HAP-1 (cell line): ENCODE data around the gene SMARCE1.
A peak's percentile ranks its signal among the peaks of the same experiment; 100 is the strongest.

Experiments used
- DNase-seq, 2 experiments: peaks; one replicate each; pipeline ENCODE4 v3.0.0-alpha.2; 2016 to 2020; ENCODE audit warnings: low spot score in 2 of 2
- H3K27me3 ChIP-seq: fragments of 250-450 bp; sonication (Bioruptor Pico); 2 replicates; pipeline ENCODE4 v1.5.1; 2020; ENCODE audit warnings: low read depth, mild to moderate bottlenecking, moderate library complexity
- H3K36me3 ChIP-seq: fragments of 250-450 bp; sonication (Bioruptor Pico); replicated peaks from 2 replicates; pipeline ENCODE4 v1.5.1; 2020; ENCODE audit warnings: mild to moderate bottlenecking
- H3K4me1 ChIP-seq: fragments of 250-450 bp; sonication (Bioruptor Pico); 2 replicates; pipeline ENCODE4 v1.5.1; 2020; ENCODE audit warnings: mild to moderate bottlenecking
- H3K4me3 ChIP-seq: fragments of 250-450 bp; sonication (Bioruptor Pico); 2 replicates; pipeline ENCODE4 v1.5.1; 2020; ENCODE audit warnings: mild to moderate bottlenecking, moderate library complexity
- H3K9me3 ChIP-seq: fragments of 250-450 bp; sonication (Bioruptor Pico); 2 replicates; pipeline ENCODE4 v1.5.1; 2020; ENCODE audit warnings: mild to moderate bottlenecking, moderate library complexity
- in situ Hi-C: fragments of 300-500 bp; cut with MboI; formaldehyde crosslinking; loops from 3 replicates; pipeline ENCODE4 v1.14.3; 2020; ENCODE audit warnings: low sequenced_read_pairs, inconsistent platforms, mixed read lengths

Gene SMARCE1

DNA sequence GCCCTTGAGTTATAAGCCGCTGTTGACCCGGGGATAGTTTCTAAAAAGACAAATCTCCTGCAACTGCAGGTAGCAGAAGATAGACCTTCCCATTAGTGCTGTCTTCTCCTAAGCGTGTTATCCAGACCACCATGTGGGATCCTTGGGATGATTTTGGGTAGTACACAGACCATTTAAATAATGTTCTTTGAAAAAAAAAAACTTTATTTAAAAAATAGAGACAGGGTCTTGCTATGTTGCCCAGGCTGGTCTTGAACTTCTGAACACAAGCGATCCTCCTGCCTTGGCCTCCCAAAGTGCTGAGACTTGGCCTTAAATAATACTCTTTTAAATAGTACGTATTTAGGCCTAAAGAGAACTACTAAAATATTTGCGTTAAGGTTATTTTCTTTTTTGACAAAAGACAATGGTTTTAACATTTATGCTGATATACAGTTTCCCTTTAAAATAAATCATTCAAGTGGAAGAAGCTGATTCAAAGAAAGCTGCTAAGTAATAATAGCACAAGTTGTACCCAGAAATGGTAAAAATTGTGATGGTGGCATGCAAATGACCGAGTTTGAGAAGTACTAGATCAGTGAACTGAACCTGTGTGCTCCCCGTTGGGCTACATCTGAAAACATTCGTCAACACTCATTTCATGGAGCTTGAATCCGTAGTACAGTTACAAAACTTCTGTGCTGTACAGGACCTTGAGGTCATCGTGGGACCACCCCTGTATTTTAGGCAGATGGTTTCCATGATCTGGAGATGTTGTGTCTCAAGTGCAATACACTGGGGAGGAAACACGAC lies 24.0 kb downstream of the SMARCE1 start:
- in situ Hi-C loops, result loop anchor here (25.0 kb wide), 1 partner anchor 1039 kb away; no protein-coding TSS in a partner anchor
- H3K9me3 ChIP-seq, result no peaks in the 10 kb centered on the region
- no peaks in the 10 kb centered on the region for H3K27me3 ChIP-seq
- no peak overlapping the region for H3K4me3 ChIP-seq
- no peak for DNase-seq
- peaks cover 26% of the 10 kb centered on the region for H3K4me1 ChIP-seq
- 0 out of 2 replicates have a peak, but pooled peaks cover 5% of the 10 kb centered on the region for H3K36me3 ChIP-seq

GRCh38 chr17:40622509-40622928 lies 25.1 kb downstream of the SMARCE1 start:
- H3K9me3 ChIP-seq, result no peaks in the 10 kb centered on the region
- no peaks in the 10 kb centered on the region for H3K27me3 ChIP-seq
- no peaks in the 10 kb centered on the region for H3K36me3 ChIP-seq
- peaks cover 26% of the 10 kb centered on the region for H3K4me1 ChIP-seq
- no peak overlapping the region for H3K4me3 ChIP-seq
- in situ Hi-C loops, result loop anchor here (25.0 kb wide), 1 partner anchor 1040 kb away; no protein-coding TSS in a partner anchor
- no peak for DNase-seq

DNA sequence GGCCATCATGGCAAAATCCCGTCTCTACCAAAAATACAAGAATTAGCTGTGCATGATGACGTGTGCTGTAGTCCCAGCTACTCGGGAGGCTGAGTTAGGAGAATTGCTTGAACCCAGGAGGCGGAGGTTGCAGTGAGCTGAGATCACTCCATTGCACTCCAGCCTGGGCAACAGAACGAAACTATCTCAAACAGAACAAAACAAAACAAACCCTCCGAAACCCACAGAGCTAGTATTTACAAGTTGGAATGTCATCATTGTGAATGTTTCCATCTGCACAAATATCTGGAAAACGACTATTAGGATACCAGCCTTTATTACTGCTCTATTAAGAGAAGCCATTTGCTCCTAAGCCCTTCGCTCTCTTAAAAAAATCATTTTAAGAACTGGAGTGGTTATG lies 26.0 kb downstream of the SMARCE1 start:
- Histone ChIP-seq H3K4me3 (no peak overlapping the region), H3K4me1 (peaks cover 26% of the 10 kb centered on the region), H3K9me3 (no peaks in the 10 kb centered on the region), H3K36me3 (no peaks in the 10 kb centered on the region), H3K27me3 (no peaks in the 10 kb centered on the region)
- in situ Hi-C loops, result loop anchor here (25.0 kb wide), 1 partner anchor 1041 kb away; no protein-coding TSS in a partner anchor
- DNase-seq, result no peak

GRCh38 chr17:40621019-40621418 lies 26.6 kb downstream of the SMARCE1 start:
- Histone ChIP-seq H3K27me3 (no peaks in the 10 kb centered on the region), H3K4me1 (peaks cover 22% of the 10 kb centered on the region), H3K9me3 (no peaks in the 10 kb centered on the region), H3K4me3 (no peak overlapping the region), H3K36me3 (no peaks in the 10 kb centered on the region)
- in situ Hi-C loops, result loop anchor here (25.0 kb wide), 1 partner anchor 1041 kb away; no protein-coding TSS in a partner anchor
- no peak for DNase-seq

DNA sequence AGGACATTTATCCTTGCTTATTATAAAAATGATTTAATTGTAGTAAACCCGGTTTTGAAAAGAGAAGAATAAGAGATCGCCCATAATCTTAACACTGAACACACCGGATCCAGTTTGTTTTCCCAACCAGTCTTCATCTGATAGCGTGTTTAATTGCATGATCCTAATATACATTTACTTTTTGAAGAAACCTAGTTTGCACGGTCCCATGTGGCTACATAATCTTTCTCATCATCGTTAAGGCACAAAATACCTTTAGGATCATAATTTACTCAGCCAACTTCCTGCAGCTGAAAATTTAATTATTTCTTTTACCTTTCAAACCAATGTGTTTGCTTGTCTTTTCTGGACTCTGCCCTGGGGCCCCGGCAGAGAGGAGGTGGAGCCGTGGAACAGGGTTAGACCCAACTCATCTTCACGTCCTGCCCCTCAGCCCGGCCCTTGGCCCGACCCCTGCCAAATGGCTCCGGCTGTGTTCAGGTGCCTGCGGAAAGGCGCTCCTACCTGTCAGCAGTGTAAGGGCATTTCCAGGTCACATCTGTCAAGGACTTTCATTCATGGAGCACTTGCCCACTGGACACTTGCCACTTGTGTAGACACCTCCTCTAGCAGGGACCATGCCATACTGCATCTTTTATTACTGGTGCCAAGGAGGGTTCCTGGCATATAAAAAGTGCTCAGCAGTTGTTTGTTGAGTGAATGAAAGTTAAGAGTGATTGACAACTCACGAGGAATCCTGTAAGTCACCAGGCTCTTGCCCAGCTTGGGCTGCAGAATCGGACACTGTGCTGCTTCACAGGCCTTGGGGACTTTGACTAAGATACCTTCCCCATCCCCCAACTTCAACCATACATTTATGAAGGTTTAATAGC lies 28.6 kb downstream of the SMARCE1 start:
- H3K36me3 ChIP-seq, result no peaks in the 10 kb centered on the region
- no peak overlapping the region for H3K4me3 ChIP-seq
- DNase-seq, result no peak
- no peaks in the 10 kb centered on the region for H3K27me3 ChIP-seq
- H3K4me1 ChIP-seq, result peaks cover 2% of the 10 kb centered on the region
- in situ Hi-C loops, result loop anchor here (5.0 to 25.0 kb wide), 2 partner anchors 173 to 1043 kb away; no protein-coding TSS in a partner anchor
- no peaks in the 10 kb centered on the region for H3K9me3 ChIP-seq

DNA sequence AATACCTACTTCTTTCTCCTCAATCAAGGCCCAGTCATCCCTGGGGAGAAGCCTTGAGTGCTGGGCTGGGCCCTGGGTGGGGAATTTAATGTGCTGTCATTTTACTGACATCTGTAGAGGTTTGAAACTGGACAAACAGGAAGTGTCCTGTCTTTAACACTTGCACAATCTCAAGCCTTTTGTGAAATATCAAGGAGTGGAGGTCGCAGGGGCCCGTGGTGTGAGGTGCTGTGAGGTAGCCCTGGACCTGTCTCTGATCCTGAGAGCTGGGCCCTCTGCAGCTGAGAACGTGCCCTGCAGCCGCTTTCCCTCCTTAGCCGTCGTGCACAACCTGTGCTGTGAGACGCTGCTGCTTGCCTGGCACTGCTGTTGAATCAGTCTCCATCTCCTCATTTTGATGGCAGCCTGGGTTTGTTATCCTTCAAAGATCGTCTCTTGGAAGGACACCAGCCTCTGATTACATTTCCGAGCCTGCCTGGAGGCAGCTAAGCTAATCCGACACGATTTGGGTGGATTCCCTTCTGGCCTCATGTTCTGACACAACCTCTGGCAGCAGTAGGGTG lies 29.9 kb downstream of the SMARCE1 start:
- H3K27me3 ChIP-seq, result 0 out of 2 replicates have a peak, but pooled peaks cover 10% of the 10 kb centered on the region
- peak in 1 of 2 experiments; percentile 18 for DNase-seq
- in situ Hi-C loops, result loop anchor here (5.0 to 25.0 kb wide), 2 partner anchors 175 to 1045 kb away; no protein-coding TSS in a partner anchor
- H3K4me3 ChIP-seq, result no peak overlapping the region
- H3K9me3 ChIP-seq, result no peaks in the 10 kb centered on the region
- no peaks in the 10 kb centered on the region for H3K4me1 ChIP-seq
- no peaks in the 10 kb centered on the region for H3K36me3 ChIP-seq

GRCh38 chr17:40616592-40616991 lies 31.0 kb downstream of the SMARCE1 start:
- no peaks in the 10 kb centered on the region for H3K36me3 ChIP-seq
- DNase-seq, result no peak
- in situ Hi-C loops, result loop anchor here (5.0 to 25.0 kb wide), 2 partner anchors 176 to 1046 kb away; no protein-coding TSS in a partner anchor
- H3K4me3 ChIP-seq, result no peak overlapping the region
- 0 out of 2 replicates have a peak, but pooled peaks cover 10% of the 10 kb centered on the region for H3K27me3 ChIP-seq
- no peaks in the 10 kb centered on the region for H3K9me3 ChIP-seq
- no peaks in the 10 kb centered on the region for H3K4me1 ChIP-seq

DNA sequence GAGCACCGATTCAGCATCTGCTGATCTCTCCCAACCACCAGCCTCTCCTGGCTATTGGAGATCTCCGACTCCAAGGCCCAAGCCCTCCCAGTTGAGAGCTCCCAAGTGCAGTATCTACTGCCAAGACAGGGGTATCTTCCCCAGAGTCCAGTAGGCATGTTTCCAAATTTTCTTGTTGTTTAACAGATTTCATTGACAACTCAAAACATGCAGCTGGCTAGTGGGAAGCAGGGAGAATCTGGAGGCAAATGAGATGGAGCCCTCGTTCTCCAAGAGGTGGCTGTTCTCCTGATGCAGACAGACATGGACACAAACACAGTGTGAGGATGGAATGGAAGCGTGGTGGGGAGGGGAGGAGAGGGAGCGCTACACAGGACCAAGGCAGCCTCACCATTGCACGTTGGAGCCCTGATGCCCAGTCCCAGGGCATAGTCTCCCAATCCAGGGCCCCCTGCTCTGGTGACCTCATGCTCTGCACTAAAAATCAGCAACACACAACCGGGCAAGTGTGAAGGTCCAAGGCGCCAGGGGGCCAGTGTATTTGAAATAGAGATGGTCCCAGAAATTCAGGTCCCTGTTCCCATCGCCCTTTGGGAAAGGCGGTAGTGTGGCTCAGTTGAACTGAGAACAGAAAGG lies 31.7 kb downstream of the SMARCE1 start:
- DNase-seq, result no peak
- no peaks in the 10 kb centered on the region for H3K4me1 ChIP-seq
- H3K4me3 ChIP-seq, result no peak overlapping the region
- H3K9me3 ChIP-seq, result no peaks in the 10 kb centered on the region
- no peaks in the 10 kb centered on the region for H3K36me3 ChIP-seq
- H3K27me3 ChIP-seq, result 0 out of 2 replicates have a peak, but pooled peaks cover 10% of the 10 kb centered on the region
- in situ Hi-C loops, result loop anchor here (5.0 to 25.0 kb wide), 2 partner anchors 176 to 1046 kb away; no protein-coding TSS in a partner anchor

DNA sequence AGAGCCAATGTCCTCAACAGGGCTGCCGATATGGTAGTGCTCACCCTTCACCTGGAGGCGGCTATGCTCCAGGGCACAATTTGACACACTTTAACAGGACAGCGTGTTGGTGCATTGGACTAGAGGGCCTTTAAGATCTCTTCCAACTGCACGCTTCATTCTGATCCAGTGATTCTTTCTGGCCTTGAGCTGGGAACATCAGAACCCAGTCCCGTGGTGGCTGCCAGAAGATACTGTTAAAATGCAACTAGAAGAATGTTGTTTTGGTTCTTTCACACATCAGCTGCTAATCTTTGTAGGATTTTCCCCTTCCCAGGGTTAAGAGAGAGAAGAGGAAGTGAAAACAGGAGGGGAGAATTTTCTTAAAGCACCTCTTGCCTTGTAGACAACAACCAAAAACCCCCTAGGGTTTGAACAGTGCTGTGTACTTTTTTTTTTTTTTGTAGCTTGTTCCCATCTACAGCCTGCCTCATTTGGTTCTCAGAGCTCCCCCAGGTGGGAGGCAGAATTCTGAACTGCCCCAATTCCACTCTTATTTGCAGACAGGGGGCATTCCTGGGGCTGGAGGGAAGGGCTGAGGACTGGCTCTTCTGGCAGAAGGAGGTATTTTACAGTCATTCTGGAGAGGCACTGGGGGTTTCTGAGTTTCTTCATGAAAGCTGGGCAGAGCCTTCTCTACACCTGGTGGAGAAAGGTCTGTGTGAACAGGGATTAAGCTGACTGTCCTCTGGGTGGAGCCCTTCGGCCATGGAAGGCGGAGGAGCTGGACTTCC lies 32.4 kb downstream of the SMARCE1 start:
- no peaks in the 10 kb centered on the region for H3K36me3 ChIP-seq
- H3K4me3 ChIP-seq, result no peak overlapping the region
- in situ Hi-C loops, result loop anchor here (5.0 to 25.0 kb wide), 2 partner anchors 177 to 1047 kb away; no protein-coding TSS in a partner anchor
- no peaks in the 10 kb centered on the region for H3K9me3 ChIP-seq
- H3K27me3 ChIP-seq, result peaks cover 10% of the 10 kb centered on the region; the same call in 1 of the 2 replicates
- no peaks in the 10 kb centered on the region for H3K4me1 ChIP-seq
- DNase-seq, result peak; percentile 49 to 72

DNA sequence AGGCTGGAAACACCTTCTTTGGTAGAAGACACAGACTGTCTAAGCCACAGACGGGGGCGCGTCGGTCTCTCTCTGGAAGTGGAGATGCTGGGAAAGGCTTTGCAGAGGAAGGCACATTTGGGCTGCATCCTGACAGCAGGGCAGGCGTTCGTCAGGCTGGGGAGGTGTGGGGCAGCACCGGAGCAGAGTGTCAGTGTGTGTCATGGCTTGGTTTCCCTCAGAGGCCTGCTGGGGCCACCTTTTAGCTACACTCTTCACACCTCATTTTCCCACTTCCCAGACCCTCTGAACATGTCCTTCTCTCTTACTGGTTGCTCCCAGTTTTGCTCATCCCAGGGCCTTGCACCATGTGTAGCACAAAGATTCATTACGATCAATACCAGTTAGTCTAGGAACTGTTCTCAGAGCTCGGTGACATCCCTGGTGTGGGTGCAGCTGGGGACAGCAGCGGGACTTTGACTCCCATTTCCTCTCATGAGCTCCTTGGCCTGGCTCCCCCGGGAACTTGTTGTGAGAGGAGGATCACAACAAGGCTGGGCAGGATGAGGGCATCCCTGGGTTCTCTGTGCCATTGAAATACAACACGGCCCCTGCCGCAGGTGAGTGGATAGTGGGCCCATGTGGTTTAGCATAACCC lies 33.1 kb downstream of the SMARCE1 start:
- H3K4me3 ChIP-seq, result no peak overlapping the region
- in situ Hi-C loops, result loop anchor here (5.0 to 25.0 kb wide), 2 partner anchors 178 to 1048 kb away; no protein-coding TSS in a partner anchor
- H3K9me3 ChIP-seq, result no peaks in the 10 kb centered on the region
- peaks cover 10% of the 10 kb centered on the region; the same call in 1 of the 2 replicates for H3K27me3 ChIP-seq
- no peak for DNase-seq
- no peaks in the 10 kb centered on the region for H3K36me3 ChIP-seq
- H3K4me1 ChIP-seq, result no peaks in the 10 kb centered on the region

- H3K4me1 ChIP-seq, result no peaks in the 10 kb centered on the region
- H3K9me3 ChIP-seq, result no peaks in the 10 kb centered on the region
- no peak overlapping the region for H3K4me3 ChIP-seq
- H3K36me3 ChIP-seq, result no peaks in the 10 kb centered on the region
- in situ Hi-C loops, result loop anchor here (25.0 kb wide), 1 partner anchor 1049 kb away; no protein-coding TSS in a partner anchor
- no peak for DNase-seq
- H3K27me3 ChIP-seq, result peaks cover 10% of the 10 kb centered on the region; the same call in 1 of the 2 replicates
These were observed 34.0 kb downstream of the SMARCE1 start for GRCh38 chr17:40613467-40614154.
